Measurements from ENCODE around the gene OGT.
"Not testable (repeated sequence)": the region's sequence is repeated elsewhere in the genome, so short reads cannot be mapped to it uniquely, and the experiment has no call there.

Gene OGT

GRCh38 chrX:71532753-71533425 is at the start of gene OGT:
Gene OGT, plus strand, starts transcription at chrX:71533104. Its CDS starts 196 bp downstream, at chrX:71533300.
- DNase-seq, result peak; percentile 52 to 78

GRCh38 chrX:71487814-71488213 is 45.1 kb upstream of the OGT start:
- DNase-seq, result no peak

GRCh38 chrX:71489540-71489939 is 43.4 kb upstream of the OGT start:
- no peak for DNase-seq

- no peak for DNase-seq
Measured at GRCh38 chrX:71492231-71493065, 40.5 kb upstream of the OGT start.

GRCh38 chrX:71493111-71493613 is 39.7 kb upstream of the OGT start:
- DNase-seq, result no peak

GRCh38 chrX:71495979-71496378 is 36.9 kb upstream of the OGT start:
- DNase-seq, result not testable (repeated sequence)

DNA sequence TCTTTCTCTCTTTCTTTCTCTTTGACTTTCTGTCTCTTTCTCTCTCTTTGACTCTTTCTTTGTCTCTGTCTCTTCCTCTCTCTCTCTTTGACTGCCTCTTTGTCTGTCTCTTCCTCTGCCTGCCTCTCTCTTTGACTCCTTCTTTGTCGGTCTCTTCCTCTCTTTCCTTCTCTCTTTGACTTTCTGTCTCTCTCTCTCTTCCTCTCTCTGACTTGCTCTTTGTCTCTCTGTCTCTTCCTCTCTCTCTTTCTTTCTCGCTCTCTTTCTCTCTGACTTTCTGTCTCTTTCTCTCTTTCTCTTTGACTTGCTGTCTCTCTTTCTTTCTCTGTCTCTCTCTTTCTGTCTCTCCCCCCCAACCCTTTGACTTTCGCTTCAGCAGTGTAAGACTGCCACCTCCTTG is 36.4 kb upstream of the OGT start:
- no peak for DNase-seq

- DNase-seq, result not testable (repeated sequence)
Measured at GRCh38 chrX:71502080-71502479, 30.8 kb upstream of the OGT start.

DNA sequence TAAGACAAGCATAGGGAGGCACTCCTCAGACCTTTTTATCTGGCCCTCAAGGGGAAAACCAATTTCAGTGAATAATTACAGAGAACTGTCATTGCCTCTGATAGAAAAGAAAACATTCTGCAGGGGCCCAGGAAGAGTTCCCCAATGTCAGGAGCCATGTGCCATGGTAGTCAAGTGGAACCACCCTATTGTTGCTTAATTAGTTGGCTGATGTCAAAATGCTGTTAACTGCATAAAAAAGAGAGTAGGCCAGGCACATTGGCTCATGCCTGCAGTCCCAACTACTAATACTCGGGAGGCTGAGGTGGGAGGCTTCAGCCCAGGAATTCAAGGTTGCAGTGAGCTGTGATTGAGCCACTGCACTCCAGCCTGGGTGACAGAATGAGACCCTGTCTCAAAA is 28.6 kb upstream of the OGT start:
- DNase-seq, result no peak

DNA sequence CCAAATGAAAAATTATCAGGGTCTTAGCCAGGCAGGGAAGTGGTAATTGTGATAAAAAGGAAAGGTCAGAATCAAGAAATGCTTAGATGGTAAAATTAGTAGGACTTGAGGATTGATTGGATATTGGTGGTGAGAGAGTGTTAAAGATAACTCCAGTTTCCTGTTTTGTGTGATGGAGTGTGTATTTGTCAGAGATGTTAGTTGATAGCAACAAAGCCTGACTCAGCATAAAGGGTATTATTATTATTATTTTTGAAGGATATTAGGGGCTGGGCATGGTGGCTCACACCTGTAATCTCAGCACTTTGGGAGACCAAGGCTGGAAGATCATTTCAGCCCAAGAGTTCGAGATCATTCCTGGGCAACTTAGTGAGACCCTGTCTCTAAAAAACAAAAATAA is 23.6 kb upstream of the OGT start:
- no peak for DNase-seq

GRCh38 chrX:71510161-71510560 is 22.7 kb upstream of the OGT start:
- DNase-seq, result no peak

DNA sequence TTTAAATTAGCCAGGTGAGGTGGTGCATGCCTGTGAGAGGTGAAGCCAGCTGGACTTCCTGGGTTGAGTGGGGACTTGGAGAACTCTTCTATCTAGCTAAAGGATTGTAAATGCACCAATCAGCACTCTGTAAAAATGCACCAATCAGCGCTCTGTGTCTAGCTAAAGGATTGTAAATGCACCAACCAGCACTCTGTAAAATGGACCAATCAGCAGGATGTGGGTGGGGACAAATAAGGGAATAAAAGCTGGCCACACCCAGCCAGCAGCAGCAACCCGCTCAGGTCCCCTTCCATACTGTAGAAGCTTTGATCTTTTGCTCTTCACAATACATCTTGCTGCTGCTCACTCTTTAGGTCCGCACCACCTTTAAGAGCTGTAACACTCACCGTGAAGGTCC is 19.2 kb upstream of the OGT start:
- not testable (repeated sequence) for DNase-seq

GRCh38 chrX:71514367-71515037 is 18.4 kb upstream of the OGT start:
- DNase-seq, result no peak

GRCh38 chrX:71515038-71515396 is 17.9 kb upstream of the OGT start:
- no peak for DNase-seq

- no peak for DNase-seq
Measured at GRCh38 chrX:71525316-71525715, 7.6 kb upstream of the OGT start.

DNA sequence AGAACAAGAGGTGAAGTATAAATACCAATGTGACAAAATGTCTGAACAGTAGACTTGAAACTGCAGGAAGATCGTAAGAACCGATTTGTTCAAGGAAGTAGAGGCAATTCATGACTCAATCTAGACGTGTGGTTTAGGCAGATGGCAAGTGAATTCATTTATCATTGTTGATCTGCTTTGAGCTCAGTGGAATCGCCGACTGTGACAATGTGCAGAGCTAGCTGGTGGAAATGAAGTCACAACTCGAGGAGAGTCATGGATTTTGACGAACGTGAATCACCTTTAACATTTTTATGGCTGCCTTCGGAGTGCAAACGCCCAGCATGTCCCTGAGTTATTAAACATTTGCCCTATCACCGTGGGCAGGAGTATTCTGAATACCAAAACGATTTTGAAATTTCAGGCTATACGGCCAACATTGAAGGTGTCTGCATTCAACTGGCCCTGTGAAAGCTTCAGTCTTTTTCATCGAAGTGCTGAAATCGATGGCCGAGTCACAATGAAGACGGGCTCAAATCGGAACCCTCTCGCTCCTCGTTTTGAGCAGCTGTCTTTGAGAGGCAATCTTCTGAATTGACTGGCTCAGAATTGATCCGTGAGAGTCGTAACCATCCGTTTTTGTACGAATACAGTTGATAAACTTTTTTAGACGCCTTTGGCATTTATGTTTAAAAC is 689 bp upstream of the OGT start:
- no peak for DNase-seq

GRCh38 chrX:71533516-71533850 is 579 bp downstream of the OGT start:
- no peak for DNase-seq

GRCh38 chrX:71533851-71534561 is 1.1 kb downstream of the OGT start:
- DNase-seq, result peak in 1 of 2 experiments; percentile 4

DNA sequence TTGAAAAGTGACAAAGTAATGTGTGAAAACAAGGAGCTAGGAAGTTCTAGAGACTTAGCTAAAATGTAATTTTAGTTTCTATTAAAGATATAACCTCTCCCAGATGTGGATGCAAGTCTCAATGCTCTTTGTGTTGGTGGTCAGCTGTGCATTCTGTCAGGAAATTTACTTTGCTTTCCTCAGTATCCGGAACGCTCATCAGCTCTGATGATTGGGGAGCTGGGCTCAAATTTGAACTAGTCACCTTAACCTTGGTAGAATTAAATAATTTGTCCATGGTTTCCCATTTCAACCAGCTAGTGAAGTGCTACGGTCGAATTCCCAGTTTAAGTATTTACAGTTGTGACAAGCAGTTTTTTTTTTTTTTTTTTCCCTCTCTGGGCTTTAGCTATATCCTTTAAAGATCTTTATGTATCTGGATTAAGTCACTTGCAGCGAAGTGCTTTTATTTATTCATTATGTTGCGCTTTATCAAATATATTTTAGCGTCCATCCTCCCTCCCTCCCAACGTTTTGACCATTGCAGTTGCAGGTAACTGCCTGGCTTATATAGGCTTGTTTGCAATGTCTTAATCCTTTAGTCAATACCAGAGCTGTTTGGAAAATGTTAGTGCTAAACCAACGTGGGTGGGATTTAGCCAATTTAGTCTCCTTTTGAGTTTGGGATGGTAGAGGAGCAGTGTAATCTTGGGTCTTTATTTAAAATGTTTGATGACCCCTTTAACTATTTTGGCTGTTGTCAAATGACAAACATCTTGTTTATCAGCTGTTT is 2.1 kb downstream of the OGT start:
- no peak for DNase-seq

DNA sequence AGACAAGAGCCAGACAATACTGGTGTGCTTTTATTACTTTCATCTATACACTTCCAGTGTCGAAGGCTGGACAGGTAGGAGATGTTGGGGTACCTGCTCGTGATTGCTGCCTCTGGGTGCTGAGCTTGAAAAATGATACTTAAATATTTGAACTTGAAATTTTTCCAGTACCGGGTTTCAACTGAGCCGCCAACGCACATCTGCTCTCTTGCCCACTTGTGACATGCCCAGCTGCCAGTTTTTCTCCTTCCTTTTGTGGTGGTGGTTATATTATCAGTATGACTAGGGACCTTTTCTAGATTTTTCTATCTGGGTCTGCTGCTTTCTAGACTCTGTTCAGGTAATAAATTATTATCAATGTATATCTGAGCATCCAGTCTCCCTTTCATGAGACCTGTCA is 3.4 kb downstream of the OGT start:
- no peak for DNase-seq

- no peak for DNase-seq
Measured at GRCh38 chrX:71537743-71538142, 4.8 kb downstream of the OGT start.

GRCh38 chrX:71540801-71541200 is 7.9 kb downstream of the OGT start:
- DNase-seq, result no peak
